DMS153 (cell line): ENCODE measurements around the gene CDC27.
A peak's percentile ranks its signal among the peaks of the same experiment; 100 is the strongest.
"Not testable (repeated sequence)": the region's sequence is repeated elsewhere in the genome, so short reads cannot be mapped to it uniquely, and the experiment has no call there.

Source experiments
- DNase-seq: peaks from one replicate; lab custom pipeline; 2025; lab: John Stamatoyannopoulos, UW

Gene CDC27

GRCh38 chr17:47193931-47194511 lies 4.9 kb upstream of the CDC27 start:
- DNase-seq = no peak

- peak; percentile 87 for DNase-seq
Observed at GRCh38 chr17:47192554-47192953, 3.5 kb upstream of the CDC27 start.

DNA sequence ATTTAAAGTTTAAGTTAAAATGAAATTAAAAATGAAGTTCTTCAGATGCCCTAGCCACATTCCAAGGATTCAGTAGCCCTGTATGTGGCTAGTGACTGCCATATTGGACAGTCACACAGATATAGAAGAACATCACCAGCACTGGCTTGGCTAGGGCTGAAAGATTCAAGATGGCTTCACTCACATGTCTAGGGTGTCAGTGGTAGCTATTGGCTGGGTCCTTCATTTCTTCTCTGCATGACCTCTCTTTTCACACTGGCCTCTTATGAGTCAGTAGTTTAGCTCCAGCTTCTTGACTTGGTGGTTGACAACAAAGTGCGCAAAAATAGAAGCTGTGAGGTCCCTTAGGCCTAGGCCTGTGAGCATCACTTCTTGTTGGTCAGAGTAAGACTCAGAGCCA lies 1.7 kb upstream of the CDC27 start:
- no peak for DNase-seq

DNA sequence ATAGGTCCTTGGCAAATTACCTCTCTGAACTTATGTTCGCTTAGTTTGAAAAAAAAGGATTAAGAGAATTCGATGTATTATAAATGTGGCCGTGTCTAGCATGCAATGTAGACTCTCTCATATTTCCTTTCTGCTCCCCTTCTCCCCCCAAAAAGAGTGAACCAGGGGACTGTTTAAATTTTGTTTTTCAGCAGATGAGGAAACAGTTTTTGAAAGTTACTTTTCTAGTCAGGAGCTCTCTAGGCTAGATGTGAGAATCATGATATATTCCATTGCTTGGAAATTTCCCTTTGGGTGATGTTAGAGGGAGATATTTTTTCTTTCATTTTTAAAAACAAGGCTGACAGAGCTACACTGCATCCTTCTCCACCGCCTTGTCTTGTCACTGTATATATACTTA lies 1.1 kb upstream of the CDC27 start:
- DNase-seq = no peak

GRCh38 chr17:47189732-47190237 lies 690 bp upstream of the CDC27 start:
- DNase-seq = no peak

GRCh38 chr17:47188271-47188875 lies 722 bp downstream of the CDC27 start:
- no peak for DNase-seq

DNA sequence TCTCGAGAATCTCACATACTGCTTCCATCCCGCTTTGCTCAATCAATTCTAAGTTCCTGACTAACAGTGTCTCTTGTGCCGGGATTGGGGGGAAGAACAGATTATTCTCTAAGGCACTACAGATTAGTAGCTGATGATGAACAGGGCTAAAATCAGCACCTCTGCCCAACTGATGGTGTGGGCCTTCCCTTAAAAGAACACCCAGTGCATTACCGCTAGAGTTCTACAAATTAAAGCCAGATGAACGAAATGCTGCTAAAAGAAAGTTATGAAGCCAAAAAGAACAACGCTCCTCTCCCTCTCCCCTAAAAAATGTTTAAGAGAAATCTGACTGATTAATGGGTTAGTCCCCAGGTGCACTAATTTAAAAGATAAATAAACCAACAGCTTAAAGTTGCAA lies 4.4 kb downstream of the CDC27 start:
- no peak for DNase-seq

DNA sequence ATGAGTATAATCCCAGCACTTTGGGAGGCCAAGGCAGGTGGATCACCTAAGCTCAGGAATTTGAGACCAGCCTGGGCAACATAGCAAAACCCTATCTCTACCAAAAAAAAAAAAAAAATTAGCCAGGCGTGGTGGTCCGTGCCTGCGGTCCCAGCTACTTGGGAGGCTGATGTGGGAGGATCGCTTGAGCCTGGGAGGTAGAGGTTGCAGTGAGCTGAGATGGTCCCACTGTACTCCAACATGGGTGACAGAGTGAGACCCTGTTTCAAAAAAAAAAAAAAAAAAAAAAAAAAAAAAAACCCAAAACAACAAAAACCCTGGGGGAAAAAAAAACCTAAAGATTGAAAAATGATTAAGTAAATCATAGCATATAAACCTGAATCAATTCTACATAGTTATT lies 8.1 kb downstream of the CDC27 start:
- not testable (repeated sequence) for DNase-seq

GRCh38 chr17:47180337-47180736 lies 8.8 kb downstream of the CDC27 start:
- no peak for DNase-seq

DNA sequence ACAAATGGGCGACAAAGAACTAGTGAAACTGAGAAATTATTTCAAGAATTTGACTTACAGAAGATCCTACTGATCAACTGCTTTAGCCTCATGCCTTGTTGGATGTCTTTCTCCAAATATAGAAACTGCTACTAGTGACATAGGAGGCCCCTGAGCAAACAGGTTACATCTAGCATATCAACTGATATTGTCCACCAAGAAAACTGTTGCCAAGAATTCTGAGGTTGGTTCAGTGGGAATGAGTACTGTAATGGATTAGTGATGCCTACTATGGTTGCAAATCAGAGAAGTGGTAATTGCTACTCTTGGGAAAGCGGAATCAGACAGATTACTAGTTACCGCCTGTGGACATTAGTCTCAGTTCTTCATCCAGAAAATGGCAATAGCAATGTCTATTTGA lies 10.0 kb downstream of the CDC27 start:
- no peak for DNase-seq

DNA sequence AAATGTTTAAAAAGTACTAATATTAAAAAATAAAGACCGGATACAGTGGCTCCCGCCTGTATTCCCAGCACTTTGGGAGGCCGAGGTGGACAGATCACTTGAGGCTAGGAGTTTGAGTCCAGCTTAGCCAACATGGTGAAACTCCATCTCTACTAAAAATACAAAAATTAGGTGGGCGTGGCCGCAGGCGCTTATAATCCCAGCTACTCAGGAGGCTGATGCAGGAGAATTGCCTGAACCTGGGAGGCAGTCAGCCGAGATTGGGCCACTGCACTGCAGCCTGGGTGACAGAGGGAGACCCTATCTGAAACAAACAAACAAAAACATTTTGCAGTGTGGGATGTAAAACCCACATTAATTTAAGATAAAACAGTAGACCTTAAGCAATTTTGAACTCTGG lies 11.8 kb downstream of the CDC27 start:
- no peak for DNase-seq

DNA sequence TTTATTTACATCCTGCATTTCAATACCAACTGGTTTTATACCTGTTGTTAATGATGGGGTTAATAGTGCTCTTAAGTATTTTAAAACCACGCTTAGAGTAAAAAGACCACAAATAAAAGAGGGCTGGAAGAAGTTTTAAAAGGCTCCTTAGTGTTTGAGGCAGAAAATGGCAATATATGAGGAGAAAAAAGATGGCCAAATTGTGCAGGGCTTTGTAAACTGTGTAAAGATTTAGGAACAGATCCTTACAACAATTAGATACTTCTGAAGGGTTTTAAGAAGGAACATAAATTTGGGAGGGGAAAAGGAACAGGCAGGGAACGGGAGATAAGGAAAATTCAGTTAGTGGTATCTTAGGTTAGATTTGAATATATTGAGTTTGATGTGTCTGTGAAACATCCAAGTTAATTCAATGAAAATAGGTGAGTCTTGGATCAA lies 12.7 kb downstream of the CDC27 start:
- DNase-seq = no peak

DNA sequence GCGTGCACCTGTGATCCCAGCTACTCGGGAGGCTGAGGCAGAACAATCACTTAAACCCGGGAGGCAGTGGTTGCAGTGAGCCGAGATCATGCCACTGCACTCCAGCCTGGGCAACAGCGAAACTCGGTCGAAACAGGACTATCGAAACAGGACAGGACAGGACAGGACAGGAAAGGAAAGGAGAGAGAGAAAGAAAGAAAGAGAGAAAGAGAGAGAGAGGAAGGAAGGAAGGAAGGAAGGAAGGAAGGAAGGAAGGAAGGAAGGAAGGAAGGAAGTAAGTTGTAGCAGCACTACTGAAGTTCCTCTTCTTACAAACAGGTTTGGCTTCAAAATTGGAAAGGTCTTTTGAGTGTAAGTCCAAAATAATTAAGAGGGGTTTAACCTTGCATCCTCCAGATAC lies 14.3 kb downstream of the CDC27 start:
- not testable (repeated sequence) for DNase-seq

GRCh38 chr17:47172696-47173565 lies 16.2 kb downstream of the CDC27 start:
- no peak for DNase-seq

GRCh38 chr17:47170710-47171109 lies 18.4 kb downstream of the CDC27 start:
- DNase-seq = no peak

DNA sequence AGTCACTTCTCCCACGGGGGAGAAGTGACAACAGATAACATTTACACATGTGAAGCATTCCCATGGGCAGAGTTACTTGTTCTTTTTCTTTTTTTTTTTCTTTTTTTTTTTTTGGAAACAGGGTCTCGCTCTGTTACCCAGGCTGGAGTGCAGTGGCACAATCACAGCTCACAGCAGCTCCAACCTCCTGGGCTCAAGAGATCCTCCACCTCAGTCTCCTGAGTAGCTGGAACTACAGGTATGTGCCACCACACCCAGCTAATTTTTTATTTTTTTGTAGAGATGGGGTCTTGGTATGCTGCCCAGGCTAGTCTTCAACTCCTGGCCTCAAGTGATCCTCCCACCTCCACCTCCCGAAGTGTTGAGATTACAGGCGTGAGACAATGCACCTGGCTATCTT lies 20.2 kb downstream of the CDC27 start:
- not testable (repeated sequence) for DNase-seq

DNA sequence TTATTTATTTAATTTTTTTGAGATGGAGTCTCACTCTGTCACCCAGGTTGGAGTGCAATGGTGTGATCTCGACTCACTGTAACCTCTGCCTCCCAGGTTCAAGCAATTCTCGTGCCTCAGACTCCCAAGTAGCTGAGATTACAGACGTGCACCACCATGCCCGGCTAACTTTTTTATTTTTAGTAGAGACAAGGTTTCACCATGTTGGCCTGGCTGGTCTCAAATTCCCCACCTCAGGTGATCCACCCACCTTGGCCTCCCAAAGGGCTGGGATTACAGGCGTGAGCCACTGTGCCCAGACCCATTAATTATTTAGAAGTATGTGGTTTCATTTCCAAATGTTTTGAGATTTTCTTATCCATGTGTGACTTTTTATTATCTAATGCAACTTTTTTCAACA lies 22.2 kb downstream of the CDC27 start:
- not testable (repeated sequence) for DNase-seq

DNA sequence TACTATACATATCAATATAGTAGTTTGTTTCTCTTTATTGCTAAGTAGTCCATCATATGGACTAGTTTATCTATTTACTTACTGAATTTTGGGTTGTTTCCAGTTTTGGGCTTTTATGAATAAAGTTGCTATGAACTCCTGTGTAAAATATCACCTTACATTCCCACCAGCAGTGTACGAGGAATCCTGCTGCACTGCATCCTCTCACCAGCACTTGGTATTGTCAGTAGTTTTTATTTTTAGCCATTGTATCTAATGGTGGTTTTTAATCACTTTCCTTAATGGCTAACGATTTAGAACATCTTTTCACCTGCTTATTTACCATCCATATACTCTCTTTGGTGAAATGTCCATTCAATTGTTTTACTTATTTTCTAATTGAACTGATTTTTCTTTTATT lies 24.0 kb downstream of the CDC27 start:
- DNase-seq = no peak

GRCh38 chr17:47164263-47164662 lies 24.8 kb downstream of the CDC27 start:
- DNase-seq = no peak

- no peak for DNase-seq
Observed at GRCh38 chr17:47162013-47162622, 27.0 kb downstream of the CDC27 start.

DNA sequence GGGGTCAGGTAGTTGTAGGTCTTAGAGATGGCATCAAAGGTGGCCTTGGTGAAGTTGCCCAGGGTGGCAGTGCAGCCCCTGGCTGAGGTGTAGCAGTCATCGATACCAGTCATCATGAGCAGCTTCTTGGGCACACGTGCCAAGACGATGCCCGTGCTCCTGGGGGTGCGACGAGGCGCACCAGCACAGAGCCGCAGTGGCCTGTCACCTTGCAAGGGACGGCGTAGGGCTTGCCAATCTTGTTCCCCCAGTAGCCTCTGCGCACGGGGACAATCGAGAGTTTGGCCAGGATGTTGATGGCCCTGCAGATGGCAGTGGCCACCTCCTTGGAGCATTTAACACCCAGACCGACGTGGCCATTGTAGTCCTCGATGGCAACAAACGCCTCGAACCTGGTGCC lies 29.8 kb downstream of the CDC27 start:
- no peak for DNase-seq

GRCh38 chr17:47145351-47145750 lies 43.7 kb downstream of the CDC27 start:
- no peak for DNase-seq

GRCh38 chr17:47135235-47135634 lies 53.9 kb downstream of the CDC27 start:
- DNase-seq = no peak
